ENCODE data around the gene FAM149B1. TPM values are rescaled to one million over a fixed set of nuclear protein-coding genes. Genes with fewer than 3 reads are reported as not detected.

Gene FAM149B1
- total and polyA plus RNA-seq, 10 of the 15 experiments (the other 5 are each of a cell fraction or from before 2014, with no cell fraction given): 6.6 to 20.9 (median 11.2) TPM

- Histone ChIP-seq H2AFZ (ENCODE audit: control insufficient read depth, low read depth, low read length) (no peak overlapping the region), H3K9ac (ENCODE audit: control insufficient read depth, insufficient read depth, low read length) (no peak overlapping the region), H3K27me3 (replicated peaks in 1 of 2; ENCODE audit: control insufficient read depth in 2 of 2, insufficient read depth in 2 of 2, low read length in 1 of 2) (no peaks in the 10 kb centered on the region), H3K4me3 (no peak overlapping the region), H4K20me1 (ENCODE audit: control insufficient read depth, insufficient read depth) (no peaks in the 10 kb centered on the region), H3K27ac (ENCODE audit: control insufficient read depth, insufficient read depth) (no peak overlapping the region), H3K4me2 (ENCODE audit: control insufficient read depth, insufficient read depth) (0 out of 2 replicates have a peak overlapping the region, but pooled peaks have one; percentile 67), H3K79me2 (ENCODE audit: control insufficient read depth, insufficient read depth, low read length) (peaks cover 34% of the 10 kb centered on the region), H3K36me3 (ENCODE audit: control insufficient read depth in 2 of 2, insufficient read depth in 2 of 2, low read length in 1 of 2) (no peaks in the 10 kb centered on the region), H3K9me3 (replicated peaks; ENCODE audit: control insufficient read depth, insufficient read depth, low read length) (no peaks in the 10 kb centered on the region; the same call in 2 of the 3 replicates), H3K4me1 (ENCODE audit: control insufficient read depth, insufficient read depth, low read length) (no peaks in the 10 kb centered on the region)
- intact Hi-C loops (cut with micrococcal nuclease; ENCODE audit: unreplicated experiment): loop anchor here (2.0 kb wide), 1 partner anchor 77 kb away; the partner anchor contains the start of gene DNAJC9
- TF ChIP-seq SREBF2 (IDR thresholded peaks at IDR 0.05; ENCODE audit: low read length) (no peak), ATF7 (IDR thresholded peaks at IDR 0.05; ENCODE audit: low read depth) (no peak), MAX (IDR thresholded peaks at IDR 0.05; ENCODE audit: low read depth, low read length) (no peak), FOXK2 (IDR thresholded peaks at IDR 0.05) (no peak), SUPT20H (IDR thresholded peaks at IDR 0.05; ENCODE audit: borderline replicate concordance, control insufficient read depth, low read depth, low read length) (no peak), EZH2 (IDR thresholded peaks at IDR 0.05; ENCODE audit: borderline replicate concordance, control insufficient read depth, low read depth, low read length) (no peak), MTA3 (IDR thresholded peaks at IDR 0.05; ENCODE audit: borderline replicate concordance, low read length) (no peak), E2F4 (IDR thresholded peaks at IDR 0.05; ENCODE audit: low read depth, low read length) (no peak), BACH1 (IDR thresholded peaks at IDR 0.05; ENCODE audit: borderline replicate concordance) (no peak), RB1 (IDR thresholded peaks at IDR 0.05; ENCODE audit: borderline replicate concordance) (no peak), TARDBP (IDR thresholded peaks at IDR 0.05; ENCODE audit: borderline replicate concordance) (no peak), USF1 (IDR thresholded peaks at IDR 0.05; ENCODE audit: borderline replicate concordance, extremely low read length, insufficient read depth, low read depth, low read length) (no peak), POLR2AphosphoS2 (IDR thresholded peaks at IDR 0.05; ENCODE audit: low read depth, low read length) (no peak)
- in situ Hi-C loops (cut with MboI): loop anchor here (10.0 kb wide), 1 partner anchor 805 kb away; no protein-coding TSS in a partner anchor
- WGBS (ENCODE audit: insufficient coverage, insufficient replicate concordance, low lambda C conversion rate, missing lambda C conversion rate): 98% methylated on average over 3 of the region's 3 CpGs
- BruUV-seq (replicated peaks): no TSS peak
- SMC1A ChIA-PET (ENCODE audit: uncharacterized antibody, unreplicated experiment): interaction anchor here (0.6 to 3.6 kb wide), 5 partner anchors 9 to 377 kb away, joined by 3 to 28 read pairs (median 3); partner anchors contain the start of gene P4HA1
- RAD21 ChIA-PET (ENCODE audit: unreplicated experiment): interaction anchor here (1.0 to 1.2 kb wide), 2 partner anchors 48 to 73 kb away, joined by 3 to 4 read pairs; no protein-coding TSS in a partner anchor
- ATAC-seq (no peak), FAIRE-seq (no peak), DNase-seq (ENCODE audit: low read depth, low spot score) (no peak)
- CTCF ChIA-PET: interaction anchor here (0.7 to 3.5 kb wide), 7 partner anchors 11 to 474 kb away, joined by 3 to 29 read pairs (median 3); no protein-coding TSS in a partner anchor
- POLR2A ChIA-PET: interaction anchor here (0.5 to 3.8 kb wide), 10 partner anchors 52 to 423 kb away, joined by 3 to 33 read pairs (median 4); partner anchors contain the start of genes DNAJC9 and P4HA1
Measured at GRCh38 chr10:73169320-73169719, 1.4 kb downstream of the FAM149B1 start.
